Right renal cortex interstitium (tissue), 3 donors: ENCODE data around the gene ZNF341. TPM values are rescaled to one million over a fixed set of nuclear protein-coding genes. Genes with fewer than 3 reads are reported as not detected.

Experiments used
- DNase-seq, 3 donors: peaks; one replicate each; pipeline ENCODE4 v3.0.0-alpha.2; 2013; ENCODE audit warnings: low read depth in 3 of 3, low spot score in 2 of 3
- polyA plus RNA-seq, 3 donors: library from polyadenylated mRNA; unstranded; fragments of 120-200 nt; gene quantifications; one replicate each; pipeline ENCODE4 v1.2.1, GENCODE V29; 2013; ENCODE audit not compliant: insufficient read length in 3 of 3

ZNF341 gene
- polyA plus RNA-seq, 3 donors, result 2.5 to 2.8 (median 2.5) TPM

DNA sequence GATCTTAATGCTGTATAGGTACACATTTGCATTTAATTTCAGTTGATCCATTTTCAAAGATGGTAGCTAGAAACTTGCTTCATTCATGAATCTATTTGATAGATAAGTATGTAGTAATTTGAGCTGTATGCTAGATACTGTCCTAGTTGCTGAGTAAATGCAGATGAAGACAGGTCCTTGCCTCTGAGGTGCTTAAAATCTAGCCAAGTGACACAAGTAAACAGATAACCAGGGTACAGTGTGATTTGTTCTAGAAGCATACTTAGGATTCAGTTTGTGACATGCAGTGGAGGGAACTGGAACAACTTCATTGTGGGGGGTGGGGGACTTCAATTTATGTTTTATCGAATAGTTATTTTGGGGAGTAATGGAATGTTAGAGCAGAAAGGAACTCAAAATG lies 88.6 kb downstream of the ZNF341 start:
- no peak for DNase-seq

DNA sequence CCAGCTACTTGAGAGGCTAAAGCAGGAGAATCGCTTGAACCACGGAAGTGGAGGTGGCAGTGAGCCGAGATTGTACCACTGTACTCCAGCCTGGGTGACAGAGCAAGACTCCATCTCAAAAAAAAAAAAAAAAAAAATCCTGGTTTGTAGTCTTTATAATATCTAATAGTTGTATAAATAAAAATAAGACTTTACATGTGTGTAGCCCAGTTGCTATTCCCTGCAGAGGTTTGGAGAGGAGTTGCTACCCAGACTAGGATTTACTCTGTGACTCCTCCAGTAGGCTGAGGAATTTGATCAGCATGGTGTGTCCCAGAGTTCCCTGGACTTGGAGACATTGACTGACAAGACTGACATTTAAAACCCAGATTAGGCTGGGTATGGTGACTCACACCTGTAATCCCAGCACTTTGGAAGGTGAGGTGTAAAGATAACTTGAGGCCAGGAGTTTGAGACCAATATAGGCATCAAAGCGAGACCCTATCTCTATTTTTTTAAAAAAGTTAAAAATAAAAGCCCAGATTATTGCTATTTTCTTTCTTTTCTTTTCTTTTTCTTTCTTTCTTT lies 89.6 kb downstream of the ZNF341 start:
- no peak for DNase-seq

DNA sequence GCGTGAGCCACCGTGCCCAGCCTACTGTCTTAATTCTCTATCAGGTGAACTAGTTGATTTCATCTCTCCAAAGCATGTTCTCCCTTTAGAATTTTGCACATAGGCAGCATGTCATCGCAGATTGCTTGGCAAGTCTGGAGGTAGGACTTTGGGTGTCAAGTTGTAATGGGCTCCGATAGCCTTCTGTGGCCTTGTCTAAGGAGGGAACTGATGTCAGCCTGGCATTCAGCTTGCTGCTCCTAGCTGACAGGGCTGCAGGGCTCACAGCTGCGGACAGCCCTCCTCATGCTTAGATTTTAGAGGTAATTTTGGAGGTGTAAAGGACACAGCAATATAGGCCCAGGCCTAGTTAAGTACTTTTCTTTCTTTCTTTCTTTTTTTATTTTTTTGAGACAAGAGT lies 90.6 kb downstream of the ZNF341 start:
- no peak for DNase-seq

DNA sequence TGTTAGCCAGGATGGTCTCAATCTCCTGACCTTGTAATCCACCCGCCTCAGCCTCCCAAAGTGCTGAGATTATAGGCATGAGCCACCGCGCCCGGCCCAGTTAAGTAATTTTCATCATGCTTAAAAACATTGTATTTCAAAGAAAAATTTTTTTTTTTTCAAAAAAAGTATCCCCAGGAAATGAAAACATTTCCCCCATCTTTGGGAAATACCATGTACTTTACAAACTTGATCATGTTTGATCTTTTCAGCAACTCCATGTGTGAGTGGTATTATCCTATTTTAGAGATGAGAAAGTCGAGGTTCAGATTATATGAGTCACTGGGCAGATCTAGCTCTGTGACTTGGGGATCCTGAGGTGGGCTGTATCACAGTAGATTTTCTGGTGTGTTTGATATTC lies 91.2 kb downstream of the ZNF341 start:
- no peak for DNase-seq

DNA sequence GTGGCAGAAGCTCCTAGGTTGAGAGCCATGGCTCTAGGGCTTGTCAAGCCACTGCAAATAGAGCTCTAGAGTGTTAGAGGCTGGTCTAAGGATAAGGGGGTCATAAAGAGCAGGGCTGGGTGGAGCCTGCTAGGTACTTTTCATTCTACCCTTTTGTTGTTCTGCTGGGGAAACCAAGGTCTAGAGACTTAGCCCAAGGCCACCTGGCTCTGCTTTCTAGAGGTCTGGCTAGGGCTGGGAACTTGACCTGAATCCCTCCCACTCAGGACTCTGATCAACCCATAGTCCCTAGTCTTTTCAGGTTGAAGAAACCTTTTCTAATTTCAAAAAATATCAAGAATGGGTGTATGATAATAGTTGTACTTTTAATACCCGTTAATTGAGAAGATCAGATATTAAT lies 93.1 kb downstream of the ZNF341 start:
- no peak for DNase-seq

DNA sequence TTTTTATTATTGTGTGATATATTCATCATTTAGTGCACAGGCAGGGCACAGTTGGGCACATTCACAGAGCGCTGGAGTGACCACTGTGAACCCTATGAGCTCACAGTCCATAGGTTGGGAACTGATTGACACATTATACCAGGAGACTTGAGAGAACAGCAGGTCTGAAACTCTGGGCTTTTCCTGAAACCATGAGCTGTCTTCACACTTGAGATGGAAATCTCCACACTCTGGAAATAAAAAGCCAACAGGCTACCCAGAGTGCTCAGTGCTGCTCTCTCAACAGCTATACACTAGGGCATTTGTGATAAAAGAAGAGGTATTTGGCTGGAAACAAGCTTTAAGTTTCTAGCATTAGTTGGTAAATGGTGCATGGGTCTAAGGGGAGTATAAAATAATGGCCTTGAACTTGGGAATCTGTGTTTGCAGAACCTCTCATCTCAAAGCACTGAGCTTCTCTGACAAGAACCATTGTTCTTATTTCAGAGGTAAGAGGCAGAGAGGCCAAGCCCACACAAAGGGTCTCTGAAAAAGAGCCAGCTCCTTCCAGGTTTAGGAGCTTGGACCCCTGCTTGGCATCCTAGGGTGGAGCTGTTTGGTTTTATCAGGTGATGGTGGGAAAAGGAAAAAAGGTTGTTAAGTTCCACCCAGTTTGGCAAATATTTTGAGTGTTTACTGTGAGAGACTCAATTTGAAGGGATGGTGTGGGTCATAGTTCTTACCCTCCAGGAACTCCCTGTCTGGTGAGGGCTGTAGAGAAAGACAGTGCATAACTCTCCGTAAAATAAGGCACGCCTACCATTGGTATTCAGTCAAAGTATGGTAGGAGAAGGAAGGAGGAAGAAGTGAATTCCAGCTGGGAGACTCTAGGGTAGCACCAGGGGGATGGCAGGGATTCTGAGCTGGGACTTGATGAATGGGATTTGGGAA lies 93.8 kb downstream of the ZNF341 start:
- no peak for DNase-seq

DNA sequence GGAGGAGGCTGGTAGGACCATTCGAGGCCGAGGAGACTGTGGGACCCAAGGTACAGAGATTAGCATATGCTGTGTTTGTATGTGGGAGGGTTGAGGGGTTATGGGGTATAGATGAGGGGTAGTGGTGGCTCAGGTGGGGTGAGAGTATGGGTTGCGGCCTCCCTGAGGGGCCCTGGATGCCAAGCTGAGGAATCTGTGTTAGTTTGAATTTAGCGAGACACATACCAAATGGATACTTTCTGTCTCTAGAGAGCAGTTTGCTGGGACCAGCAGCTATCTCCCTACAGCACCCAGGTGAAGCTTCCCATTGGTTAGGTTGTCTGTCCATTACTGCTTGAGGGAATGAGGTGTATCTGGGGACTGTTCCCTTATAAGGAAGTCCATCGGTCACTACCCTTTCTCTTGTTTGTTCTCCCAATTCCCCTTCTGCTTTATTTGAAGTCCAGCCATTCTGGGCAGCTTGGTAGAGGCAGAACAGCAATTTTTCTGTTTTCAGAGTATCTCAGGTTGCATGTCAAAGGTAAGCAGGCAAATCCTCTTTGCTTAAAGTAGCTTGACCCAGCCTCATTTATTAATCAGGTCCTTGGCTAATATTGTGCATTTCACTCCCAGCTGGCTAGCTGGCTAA lies 94.6 kb downstream of the ZNF341 start:
- DNase-seq, result no peak

DNA sequence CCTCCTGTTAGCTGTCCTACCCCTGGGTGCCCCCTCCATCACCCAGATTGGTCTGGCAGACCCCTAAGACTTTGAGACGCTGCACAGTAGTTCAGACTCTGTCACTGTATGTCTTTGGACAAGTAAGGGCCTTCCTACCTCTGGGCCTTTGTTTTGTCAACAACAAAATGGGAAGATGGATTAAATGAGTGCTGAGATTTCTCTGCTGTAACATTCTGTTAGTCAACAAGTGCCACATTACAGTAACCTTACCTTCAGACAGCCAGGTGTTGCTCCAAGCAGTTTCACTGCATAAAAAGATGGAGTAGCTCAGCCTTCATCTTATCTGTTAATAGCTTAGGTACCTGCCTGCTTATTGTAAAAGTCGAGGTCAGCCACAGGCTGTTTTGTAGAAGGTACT lies 95.3 kb downstream of the ZNF341 start:
- no peak for DNase-seq

DNA sequence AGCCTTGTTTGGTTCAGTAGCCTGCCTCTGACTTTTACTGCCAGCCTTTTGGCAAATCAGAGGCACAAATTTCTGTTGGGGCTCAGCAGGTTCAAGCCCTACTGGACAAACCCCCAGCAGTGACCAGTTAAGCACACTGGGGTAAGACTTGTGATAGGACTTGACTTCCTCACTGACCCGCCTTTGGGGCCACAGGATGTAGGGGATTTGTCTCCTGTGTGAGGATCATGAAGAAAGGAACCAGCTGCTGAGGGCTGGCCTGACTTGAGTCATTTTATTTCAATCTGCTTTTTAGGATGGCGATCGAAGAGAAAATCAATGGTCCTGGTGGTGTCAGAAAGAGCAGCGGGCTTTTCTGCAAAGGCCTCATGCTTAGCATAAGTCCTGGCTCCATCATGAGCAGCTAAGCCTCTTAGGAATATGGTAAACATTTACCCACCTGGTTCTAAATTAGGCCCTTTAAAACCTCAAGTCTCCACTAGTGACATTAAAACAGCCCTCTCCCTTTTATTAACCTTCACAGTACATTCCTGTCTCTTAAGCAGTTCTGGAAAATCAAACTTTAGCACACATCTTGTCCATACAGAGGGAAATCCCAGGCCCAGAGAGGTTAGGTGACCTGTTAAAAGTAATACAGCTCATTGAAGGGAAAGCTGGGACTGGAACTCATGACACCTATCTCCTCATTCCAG lies 96.0 kb downstream of the ZNF341 start:
- no peak for DNase-seq

DNA sequence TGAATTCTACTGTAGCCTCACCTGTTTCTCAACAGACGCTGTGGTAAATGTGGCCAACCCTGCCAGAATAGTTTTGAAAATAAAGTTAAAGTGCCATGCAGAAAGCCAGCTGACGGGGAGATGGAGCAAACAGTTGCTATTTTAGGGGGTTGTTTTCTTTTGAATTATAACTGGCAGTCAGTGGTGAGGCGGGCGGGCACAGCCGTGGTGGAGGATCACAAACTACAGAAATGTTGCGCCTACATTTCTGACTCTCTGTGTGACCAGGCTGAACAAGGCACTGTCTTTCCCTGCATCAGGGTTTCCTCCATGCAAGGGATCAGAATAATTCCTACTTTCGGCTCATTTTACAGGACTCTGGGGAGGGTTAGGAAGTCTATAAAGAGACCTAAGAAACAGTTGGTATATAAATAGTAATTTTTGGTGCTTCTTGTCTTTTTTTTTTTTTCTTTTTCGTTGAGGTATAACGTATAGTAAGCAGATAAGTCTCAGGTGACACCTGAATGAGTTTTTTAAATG lies 96.6 kb downstream of the ZNF341 start:
- DNase-seq, result no peak

DNA sequence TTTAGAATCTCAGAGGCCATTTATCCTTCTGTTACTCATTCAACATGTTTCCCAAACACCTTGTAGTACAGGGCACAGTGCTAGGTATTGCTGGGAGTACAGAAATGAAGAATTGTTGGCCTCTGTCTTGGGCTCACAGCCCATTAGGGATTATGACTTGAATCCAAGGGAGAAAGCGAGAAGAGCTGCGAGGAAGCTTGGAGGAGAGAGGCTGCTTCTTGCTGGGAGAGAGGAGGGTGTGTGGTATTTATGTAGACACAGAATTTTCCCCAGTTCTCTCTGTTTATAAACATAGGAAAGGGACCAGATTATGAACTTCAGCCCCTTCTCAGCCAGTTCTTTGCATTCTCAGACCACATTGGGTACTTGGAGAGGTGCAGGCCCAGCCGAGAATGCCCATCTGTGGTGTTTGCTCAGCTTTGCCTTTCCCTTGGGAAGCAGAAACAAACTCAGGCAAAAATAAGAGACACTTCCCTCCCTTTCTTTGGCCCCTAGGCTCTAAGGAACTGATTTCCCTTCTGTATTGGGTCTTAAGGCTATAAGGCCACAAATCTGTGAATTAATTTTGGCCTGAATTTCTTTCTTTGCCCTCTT lies 97.3 kb downstream of the ZNF341 start:
- DNase-seq, result no peak

DNA sequence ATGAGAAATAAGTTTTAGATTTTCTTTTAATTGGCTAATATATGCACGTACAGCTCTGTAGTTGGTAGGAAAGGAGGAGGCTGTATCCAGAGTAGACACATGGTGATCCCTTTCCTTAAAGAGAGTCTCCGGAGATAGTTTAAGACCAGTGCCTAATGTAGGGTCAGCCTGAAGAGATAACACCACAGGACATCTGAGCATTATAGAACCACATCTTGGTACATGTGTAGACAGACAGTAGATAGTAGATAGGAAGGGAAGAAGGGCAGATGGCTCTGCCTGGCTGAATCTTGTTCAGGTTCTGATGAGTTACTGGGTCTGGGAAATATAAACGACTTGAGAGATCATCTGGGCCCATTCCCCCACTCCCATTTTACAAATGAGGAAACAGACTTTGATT lies 97.8 kb downstream of the ZNF341 start:
- no peak for DNase-seq

DNA sequence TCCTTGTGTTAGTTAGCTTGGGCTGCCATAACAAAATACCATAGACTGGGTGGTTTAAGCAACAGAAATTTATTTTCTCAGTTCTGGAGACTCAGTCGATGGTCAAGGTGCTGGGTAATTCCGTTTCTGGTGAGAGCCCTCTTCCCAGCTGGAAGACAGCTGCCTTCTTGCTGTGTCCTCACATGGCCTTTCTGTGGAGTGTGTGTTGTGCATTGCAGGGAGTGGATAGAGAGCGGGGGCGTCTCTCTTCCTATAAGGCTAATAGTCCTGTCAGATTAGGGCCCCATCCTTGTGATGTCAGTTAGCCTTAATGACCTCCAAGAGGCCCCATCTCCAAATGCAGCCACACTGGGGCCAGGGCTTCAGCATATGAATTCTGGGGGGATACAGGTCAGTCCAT lies 98.6 kb downstream of the ZNF341 start:
- no peak for DNase-seq

DNA sequence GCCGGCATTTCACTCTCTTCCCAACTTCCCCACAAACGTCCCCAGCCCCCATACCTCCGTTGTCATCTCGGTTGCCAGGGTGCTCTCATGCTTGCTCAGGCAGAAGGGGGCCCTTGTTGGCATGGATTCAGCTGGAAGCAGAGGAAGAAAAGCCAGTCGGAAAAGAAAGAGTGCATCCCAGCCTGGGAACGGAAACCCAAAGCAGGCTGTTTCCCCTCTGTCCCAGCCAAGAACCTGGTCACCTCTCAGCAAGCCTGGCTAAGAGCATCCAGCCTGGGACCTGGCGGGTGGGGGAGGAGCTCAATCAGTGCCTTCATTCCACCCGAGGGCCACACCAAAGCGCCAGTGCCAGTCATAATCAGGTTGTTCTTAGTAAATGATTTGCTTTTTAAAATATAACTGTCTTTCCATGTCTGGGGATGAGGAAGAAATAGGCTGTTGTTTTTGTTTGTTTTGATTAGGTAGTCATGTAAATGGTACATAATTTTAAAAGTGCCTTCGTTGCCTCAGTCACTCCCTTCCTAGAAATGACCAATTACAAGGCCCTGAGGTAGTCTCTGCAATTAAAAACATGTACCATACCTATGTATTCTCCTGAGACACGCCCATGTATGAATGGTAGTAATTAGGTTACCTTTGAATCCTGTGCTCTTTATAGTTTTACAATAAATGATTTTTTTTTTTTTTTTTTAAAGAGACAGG lies 100.5 kb downstream of the ZNF341 start:
- no peak for DNase-seq

DNA sequence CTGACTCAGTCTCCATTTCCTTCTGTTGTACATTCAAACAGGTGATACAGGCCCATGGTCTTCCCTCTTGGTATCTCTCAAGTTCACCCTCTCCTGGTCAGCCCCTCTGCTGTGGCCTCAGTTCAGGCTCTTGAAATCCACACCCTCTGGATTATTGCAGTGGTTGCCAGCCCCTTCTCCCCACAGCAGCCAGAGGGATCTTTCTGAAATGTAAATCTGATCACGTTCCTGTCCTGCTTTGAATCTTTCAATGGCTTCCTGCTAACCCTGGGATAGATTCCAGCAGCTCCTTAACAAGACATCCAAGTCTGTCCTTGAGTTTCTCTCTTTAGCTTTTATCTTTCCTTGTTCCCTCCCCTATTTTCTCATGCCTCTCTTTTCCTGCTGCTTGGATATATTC lies 101.5 kb downstream of the ZNF341 start:
- DNase-seq, result no peak

DNA sequence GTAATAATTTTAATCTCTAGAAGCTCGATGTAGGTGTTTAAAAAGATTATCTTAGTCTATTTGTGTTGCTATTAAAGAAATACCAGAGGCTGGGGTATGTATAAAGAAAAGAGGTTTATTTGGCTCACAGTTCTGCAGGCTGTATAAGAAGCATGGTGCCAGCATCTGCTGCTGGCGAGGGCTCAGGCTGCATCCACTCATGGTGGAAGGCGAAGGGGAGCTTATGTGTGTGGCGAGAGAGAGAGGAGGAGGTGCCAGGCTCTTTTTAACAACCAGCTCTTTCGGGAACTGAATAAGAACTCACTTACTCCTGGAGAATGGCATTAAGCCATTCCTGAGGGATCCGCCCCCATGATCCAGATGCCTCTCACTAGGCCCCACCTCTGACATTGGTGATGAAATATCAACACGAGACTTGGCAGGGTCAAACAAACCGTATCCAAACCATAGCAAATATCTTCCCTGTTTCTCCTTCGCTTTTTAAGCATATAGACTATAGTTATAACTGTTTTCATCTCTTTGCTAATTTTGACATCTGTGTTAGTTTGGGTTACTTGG lies 103.9 kb downstream of the ZNF341 start:
- DNase-seq, result no peak

DNA sequence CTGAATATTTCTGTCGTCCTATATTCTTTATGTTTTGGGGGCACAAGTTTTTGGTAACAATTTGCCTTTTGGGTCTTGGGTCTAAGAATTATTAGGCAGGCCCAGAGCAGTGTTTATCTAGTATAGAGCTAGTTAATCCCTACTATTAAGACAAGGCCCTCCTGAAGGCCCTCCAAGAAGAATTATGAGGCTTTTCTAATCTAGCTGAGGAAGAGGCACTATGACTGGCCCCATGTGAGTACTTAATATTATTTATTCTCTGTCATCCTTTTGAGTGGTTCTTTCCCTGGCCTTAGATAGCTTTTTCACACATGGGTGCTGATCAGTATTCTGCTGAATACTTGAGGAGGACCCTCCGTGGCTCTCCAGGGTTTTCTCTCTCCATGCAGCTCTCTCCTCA lies 104.5 kb downstream of the ZNF341 start:
- DNase-seq, result no peak

DNA sequence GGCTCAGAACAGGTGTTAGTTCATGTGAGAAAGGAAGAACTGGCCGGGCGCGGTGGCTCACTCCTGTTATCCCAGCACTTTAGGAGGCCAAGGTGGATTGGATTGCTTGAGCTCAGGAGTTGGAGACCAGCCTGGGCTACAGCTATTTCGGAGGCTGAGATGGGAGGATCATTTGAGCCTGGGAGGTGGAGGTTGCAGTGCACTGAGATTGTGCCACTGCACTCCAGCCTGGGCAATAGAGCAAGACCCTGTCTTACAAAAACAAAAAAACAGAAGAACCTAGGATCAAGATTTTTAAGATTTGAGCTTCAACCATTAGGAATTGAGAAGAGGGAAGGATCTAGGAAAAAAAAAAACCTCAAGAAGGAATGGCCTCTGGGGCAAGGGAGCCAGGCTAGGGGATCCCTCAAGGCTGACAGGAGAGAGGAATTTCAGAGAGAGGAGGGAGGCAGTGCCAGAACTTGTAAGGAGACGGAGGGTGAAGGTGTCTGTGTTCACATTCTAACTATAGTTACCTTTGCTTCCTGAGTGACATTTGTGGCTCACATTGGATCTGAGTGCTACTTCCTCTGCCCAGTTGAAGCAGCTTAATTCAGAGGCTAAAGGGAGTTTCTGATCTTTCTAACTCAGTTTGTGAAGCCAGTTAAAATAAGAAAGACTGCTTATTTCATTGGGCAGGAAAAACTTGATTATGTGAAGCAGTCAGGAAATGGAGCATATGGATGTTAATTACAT lies 105.5 kb downstream of the ZNF341 start:
- DNase-seq, result no peak
